Kidney glomerular epithelial cell (primary cell): ENCODE results near the gene PTH1R.

ENCODE experiments used
- DNase-seq: peaks from one replicate; lab custom pipeline; 2025; lab: John Stamatoyannopoulos, UW

Gene PTH1R

DNA sequence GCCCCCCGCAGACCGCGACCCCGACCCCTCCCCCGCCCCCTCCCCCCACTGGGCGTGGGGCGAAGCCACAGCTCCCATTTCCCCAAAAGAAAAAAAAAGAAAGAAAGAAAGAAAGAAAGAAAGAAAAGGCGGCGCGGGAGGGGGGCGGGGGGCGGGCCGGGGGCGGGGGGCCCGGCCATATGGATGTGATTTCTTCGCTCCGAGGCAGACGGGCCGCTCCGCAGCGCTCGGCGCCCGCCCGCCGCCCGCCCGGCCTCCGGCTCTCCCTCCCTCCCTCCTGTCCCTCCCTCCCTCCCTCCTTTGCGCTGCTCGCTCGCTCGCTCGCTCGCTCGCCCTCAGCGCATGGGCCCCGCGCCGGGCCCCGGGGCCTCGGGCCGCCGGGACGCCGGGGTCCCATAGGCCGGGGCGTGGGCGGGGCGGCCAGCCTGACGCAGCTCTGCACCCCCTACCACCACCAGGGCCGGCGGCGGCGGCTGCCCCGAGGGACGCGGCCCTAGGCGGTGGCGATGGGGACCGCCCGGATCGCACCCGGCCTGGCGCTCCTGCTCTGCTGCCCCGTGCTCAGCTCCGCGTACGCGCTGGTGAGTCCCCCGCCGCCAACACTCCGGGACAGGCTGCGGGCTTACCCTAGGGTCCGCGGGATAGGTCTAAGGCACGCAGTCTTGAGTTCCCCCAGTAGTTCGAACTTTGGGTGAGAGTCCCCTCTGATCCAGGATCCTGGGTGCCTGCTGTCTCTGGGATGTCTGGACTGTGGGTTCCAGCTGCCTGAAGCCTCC is 5.7 kb downstream of the PTH1R start:
- DNase-seq = no peak

DNA sequence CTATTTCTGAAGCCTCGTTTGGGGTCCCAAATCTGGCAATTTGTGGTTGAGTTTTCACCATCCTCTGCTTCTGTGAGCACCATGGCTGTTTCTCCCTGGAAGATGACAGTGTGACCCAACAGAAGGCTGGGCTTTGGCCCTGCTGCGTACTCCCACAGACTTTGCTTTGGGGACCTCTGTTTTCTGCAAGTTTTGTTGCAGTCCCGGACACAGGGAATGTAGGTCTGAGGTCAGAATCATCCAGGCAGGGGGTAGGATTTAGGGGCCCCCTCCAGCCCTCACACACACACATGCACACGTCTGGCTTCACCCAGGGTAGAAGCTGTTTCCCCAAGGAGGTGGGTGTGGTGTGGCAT is 6.3 kb downstream of the PTH1R start:
- DNase-seq = no peak

DNA sequence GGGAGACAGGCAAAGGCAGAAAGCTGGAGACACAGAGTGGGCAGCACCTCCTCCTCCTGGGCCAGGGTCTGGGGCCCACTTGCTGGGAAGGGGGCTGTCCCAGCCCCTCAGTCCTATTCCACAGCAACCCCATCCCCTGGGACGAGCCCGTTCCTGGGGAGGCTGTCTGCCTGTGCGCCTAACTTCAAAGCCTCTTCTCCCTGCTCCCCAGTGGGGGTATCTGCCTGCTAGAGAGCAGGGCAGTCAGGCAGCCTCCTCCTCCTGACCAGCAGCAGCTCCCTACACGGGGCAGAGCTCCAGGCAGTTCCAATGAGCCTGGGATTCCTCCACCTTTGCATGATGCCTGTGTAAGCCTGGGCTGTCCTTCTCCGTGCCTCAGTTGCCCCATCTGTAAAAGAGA is 6.9 kb downstream of the PTH1R start:
- DNase-seq = no peak

DNA sequence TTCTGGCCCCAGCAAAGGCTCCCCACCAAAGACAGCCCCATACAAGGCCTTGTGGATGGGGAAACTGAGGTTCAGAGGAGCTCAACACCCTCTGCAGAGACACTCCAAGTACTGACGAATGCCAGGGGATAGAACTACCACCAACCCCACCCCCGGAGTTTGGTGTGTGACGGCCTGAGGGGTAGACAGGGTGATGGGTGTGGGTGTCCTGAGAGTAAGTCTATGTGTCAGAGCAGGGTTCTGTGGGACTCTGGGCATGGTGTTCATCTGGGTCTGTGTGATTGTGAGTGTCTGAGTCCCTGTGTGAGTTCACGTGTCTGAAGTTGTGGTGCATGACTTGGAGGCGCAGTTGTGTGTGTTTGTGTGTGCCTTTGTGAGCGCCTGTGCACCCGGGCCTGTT is 7.4 kb downstream of the PTH1R start:
- DNase-seq = no peak

DNA sequence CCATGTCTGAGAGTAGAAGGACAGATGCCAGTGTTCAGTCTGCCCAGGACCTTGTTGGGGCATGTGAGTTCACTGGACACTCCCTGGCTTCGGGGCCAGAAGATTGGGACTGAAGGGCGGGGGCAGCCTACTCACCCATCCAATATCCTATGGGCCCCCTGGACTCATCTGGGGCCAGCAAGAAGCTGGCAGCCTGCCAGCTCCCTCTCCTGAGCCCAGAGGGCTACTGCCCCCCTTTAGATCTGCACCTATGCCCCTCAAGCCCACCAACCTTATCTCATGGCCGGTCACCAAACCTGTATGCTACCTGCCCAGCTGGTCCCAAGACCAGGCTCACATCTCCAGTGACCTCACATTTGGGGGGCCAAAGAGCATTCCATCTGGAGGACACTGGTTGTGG is 8.1 kb downstream of the PTH1R start:
- DNase-seq = no peak

DNA sequence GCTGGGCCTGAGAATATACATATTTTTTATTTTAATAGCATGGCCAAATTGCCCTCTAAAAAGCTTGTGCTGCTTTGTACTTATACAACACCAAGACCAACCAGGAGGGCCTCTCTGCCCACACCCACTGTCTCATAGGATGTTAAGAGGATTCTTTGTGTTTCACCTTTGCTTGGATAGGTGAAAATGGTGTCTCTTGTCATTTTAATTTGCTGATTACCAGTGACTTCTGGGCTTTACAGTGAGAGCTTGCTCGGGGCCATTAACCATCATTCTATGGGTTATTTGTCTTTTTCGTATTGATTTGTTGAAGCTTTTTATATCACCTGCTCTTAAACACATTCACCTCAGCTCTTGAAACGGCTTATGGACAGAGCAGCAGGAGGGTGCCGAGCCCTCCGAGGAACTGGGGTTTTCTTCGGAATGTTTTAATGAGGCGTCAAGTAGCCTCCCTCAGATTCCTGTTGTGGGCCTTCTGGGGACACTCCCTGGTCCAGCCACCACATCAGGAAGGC is 10.5 kb downstream of the PTH1R start:
- DNase-seq = no peak

DNA sequence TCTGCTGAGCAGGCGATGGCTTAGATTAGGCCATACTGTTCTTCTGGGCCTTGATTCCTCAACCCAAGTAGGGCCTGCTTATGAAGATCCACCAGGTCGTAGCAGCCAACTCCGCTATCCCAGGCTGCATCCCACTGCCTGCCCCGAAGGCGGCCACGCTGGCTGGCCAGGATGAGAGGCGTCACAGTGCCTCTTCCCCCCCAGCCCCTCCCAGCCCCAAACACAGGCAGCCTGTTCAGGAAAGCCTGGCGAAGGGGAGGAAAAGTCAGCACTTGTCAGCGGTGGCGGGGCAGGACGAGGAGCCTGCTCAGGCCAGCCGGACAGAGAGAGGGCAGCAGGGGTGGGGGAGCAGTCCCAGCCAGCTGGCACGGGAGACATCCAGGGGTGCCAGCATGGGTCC is 11.2 kb downstream of the PTH1R start:
- no peak for DNase-seq

DNA sequence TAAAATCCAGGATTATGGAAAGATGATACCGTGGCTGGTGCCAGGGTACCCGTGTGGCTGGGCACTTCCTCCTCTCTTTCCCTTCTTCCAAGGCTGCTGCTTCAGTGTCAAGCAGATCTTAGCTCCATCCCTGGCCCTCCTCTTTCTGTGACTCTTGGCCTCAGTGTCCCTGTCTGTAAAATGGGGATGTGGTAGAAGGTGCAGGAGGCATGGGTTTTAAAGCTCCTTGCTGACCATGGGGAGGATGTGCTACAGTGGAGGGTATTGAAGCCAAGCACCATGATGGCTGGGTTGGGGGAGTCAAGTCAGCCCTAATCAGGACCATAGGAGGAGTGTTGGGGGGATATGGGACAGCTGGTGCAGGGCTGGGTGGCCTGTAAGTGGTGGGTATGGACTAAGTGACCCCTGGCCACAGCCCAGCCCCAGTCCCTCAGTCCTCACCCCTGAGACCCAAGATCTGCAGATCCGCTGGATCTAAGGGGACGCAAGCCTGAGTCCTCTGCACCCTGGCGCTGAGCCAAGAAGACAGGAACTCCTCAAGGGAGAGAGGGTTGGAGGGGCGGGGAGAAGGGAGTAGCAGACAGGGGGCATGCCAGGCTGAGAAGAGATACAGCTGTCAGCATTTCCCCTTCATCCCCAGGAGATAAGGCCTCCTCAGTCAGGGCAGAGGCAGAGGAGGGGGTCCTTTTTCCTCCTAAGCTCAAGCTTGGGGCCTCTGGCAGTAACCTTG is 12.0 kb downstream of the PTH1R start:
- no peak for DNase-seq

DNA sequence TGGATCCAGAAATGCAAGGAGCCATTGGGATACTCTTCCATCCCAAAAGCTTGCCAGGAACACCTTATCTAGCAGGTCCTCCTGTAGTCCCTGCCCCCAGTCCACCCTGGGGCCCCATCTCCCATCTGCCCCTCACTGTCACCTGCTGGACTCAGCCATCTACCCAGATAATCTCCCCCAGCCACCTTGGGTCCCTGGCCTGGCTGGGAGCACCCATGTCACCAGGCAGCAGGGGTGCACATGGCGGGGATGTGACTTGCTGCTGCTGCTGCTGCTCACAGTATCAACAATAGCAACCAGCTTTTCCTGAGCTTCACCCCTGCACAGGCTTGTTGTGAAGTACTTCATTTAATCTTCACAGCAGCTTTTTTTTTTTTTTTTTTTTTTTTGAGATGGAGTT is 12.6 kb downstream of the PTH1R start:
- DNase-seq = no peak

DNA sequence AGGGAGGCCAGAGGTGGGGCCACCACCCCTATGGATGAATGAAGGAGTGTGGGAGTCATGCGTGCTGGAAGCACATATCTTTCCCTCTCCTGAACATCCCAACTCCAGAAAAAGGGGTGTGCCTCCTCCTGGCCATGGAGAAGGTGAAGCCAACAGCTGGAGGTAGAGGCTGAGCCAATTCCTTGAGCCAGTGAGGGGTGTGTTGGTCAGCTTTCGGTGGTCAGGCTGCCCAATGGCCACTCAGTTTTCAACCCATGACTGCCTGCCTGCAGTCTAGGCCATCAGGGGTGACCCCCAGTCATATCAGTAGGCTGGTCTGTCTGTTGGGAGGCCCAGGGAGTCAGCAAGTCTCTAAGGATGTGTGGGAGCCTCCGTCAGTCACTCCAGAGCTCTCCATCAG is 13.6 kb downstream of the PTH1R start:
- DNase-seq = no peak

DNA sequence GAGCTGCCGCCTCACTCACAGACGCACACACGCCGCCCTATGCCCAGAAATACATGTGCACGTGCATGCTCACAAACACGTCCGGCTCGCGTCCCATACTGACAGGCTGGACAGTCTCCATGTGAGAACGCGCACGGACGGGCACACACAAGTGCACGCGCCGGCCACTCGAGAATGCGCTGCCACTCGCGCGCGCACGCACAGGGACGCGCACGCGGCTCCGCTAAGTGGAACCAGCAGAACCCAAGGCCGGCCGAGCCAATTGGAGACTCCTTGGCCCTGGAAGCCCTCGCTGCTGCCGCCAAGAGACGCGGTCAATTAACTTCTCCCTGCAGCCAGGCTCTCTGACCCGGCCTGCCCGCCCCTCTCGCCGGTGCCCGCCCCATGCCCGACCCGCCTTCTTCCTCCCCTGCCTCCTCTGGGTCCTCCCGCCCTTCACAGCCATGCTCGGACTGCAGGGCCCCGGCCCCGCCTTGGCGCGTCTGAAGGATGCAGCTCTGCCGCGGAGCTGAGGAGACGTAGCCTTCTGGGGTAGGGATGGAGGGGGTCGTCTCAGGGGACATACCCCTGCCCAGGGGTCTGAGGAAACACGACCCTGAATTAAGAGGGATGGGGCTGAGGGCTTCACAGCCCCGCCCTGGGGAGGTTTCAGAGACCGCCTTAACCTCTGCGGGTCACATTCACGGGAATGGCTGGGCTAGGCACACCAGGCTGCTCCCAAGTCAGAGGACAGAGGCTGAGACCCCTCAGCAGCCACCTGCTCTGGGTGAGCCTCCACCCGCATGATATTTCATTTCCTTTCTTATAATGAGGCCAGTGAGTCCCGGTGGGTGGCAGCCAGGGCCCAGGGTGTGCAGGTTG is 15.0 kb downstream of the PTH1R start:
- DNase-seq = peak; percentile 9

DNA sequence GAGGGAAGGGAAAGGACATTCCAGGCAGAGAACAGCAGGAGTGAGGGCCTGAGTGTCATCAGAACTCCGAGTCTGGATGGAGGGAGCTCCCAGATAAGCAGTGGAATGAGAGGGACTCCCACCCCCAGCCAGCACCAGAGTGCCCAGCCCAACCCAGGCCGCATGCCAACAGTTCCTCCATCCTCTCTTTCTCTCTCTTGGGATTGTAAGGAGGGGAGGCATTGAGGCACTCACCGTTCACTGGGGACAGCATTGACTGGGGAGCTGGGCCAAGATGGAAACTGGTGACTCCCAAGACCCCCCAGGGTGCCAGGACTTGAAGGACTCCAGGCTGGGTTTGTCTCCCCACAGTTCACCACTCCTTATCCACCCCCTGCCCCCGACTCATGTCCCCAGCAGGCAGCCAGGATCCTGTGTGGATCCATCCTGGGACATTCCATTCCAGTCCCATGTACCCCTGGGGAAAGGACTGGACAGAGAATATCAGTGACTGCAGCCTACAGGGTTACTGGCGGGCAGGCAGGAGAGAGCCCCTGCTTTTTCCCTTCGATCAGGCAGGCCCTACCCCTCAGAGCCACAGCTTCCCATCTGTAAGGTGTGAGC is 15.7 kb downstream of the PTH1R start:
- no peak for DNase-seq

DNA sequence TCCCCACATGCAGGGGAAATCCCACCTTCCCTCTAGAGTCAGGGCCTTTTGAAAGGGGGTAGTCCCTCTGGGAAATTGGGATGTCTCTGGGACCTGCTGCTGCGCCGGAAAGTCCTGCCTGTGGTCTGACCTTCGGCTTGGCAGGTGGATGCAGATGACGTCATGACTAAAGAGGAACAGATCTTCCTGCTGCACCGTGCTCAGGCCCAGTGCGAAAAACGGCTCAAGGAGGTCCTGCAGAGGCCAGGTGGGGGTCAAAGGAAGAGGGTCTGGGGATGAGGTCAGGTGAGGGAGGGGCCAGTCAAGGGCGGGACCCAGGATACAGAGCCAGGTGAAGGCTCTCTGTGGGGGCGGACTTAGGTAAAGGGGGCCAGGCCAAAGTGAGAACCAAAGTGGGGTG is 16.2 kb downstream of the PTH1R start:
- DNase-seq = no peak

DNA sequence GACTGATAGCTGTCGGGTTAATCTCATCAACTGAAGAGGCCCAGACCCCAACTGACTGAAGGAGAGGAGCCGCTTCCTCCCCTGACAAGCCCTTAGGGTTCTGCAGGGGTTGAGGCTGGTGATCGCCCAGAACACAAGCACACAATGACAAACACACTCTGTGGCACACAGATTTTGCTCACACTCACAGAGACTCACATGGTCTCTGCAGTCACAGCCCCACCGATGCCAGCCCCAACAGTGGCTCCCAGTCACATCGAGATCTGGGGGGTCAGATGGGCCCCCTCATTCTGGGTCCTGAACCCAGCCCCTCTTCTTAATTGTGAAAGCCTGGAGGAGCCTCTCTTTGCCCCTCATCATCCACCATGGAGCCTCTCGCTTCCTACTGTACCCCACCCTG is 16.7 kb downstream of the PTH1R start:
- DNase-seq = no peak

DNA sequence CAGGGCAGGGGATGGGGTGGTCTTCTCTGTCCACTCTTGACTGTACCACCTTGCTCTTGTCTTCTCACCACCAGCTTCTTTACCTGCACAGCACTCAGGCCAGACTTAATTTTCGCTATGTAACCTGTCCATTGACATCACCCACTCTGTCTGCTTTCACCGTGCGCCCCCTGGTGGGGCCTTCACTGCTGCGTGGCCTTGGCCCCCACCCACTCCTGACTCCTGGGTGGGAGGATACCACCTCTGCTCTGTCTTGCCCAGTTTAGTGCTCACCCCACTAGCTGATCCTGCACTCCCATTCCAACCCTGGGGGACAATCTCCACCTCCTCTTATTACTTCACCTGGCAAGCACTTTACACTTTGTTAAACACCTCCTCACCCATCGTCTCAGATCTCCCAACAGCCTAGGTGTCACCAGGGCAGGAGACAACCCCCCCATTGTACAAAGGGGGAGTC is 17.7 kb downstream of the PTH1R start:
- peak; percentile 61 for DNase-seq

DNA sequence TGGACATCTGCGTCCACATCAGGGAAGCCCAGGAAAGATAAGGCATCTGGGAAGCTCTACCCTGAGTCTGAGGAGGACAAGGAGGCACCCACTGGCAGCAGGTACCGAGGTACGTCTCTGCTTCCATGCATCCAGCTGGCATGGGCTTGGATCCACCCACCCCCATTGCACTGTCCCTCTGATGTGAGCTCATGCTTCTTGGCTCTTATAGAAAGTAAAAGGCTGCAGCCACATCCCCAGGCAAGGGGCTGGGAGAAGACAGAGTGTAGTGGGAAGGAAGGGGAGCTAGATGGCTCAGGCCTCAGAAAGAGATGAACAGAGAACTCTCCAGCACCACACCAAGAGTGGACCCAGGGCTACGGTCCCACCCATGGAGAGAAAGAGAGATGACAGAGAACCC is 18.2 kb downstream of the PTH1R start:
- no peak for DNase-seq

DNA sequence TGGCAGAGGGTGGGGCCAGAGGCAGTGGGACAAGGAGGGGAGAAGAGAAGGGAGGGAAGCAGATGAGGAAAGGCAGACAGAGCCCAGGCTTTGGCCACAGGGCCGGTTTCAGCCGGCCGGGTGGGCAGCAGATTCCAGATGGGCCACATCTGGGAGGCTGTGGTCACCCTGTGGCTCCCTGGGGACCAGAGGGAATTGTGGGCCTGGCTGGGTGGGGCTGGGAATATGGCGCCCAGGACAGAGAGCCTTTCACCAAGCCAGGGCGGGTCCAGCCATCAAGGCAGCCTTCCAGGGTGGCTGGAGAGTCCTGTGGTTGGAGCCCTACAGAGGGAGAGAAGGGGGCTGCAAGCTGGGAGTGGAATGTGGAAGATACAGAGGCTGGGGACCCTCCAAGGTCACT is 18.9 kb downstream of the PTH1R start:
- no peak for DNase-seq

DNA sequence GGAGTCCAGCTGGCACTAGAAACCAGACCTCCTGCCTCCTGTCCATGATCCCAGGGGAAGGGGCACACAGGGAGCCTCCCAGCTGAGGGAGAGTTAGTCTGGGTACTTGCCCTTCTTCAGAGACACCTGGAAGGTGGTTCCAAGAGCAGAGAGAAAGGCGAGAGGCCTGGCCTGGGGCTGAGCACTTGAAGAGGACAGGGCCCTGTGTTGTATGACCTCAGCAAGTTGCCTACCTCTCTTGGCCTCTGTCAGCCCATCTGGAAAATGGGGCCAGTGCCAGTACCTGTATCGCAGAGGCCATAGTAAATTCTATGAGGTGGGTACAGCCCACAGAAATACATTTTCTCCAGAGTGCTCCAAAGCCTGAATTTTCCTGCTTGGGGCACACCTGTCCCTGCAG is 19.5 kb downstream of the PTH1R start:
- DNase-seq = no peak

DNA sequence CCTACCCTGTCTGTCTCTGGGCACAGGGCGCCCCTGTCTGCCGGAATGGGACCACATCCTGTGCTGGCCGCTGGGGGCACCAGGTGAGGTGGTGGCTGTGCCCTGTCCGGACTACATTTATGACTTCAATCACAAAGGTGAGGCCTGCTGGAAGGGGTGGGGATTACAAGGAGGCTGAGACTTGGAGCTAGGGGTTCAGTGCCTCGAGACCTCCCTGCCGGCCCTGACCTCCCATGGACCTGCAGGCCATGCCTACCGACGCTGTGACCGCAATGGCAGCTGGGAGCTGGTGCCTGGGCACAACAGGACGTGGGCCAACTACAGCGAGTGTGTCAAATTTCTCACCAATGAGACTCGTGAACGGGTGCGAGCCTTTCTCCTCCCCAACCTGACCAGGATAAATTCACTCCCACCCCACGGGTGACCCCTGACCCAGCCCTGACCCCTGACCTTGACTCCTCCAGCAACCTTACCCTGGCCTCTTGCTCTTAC is 20.4 kb downstream of the PTH1R start:
- no peak for DNase-seq

DNA sequence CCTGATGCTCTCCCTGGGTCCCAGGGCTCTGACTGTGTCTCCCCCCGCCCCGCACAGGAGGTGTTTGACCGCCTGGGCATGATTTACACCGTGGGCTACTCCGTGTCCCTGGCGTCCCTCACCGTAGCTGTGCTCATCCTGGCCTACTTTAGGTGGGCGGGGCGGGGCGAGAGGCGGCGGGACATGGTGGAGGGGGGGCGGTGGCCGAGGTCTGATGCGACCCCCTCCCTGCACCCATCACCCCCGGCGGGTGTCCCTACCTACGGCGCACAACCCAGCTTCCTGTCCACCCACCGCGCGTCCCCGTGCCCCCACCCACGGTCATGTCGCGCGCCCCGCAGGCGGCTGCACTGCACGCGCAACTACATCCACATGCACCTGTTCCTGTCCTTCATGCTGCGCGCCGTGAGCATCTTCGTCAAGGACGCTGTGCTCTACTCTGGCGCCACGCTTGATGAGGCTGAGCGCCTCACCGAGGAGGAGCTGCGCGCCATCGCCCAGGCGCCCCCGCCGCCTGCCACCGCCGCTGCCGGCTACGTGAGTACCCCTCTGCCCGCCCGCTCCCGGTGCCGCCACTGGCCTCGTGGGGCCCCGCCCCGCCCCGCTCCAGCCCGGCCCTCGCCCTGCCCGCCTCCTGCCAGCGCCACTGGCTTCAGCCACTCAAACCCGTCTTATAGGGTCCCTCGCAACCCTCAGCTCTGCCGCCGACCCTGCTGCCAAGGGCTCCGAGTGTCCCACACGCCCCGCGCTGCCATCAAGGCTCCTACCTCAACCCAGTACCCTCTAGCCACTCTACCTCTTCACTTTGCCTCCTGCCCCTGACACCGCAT is 21.0 kb downstream of the PTH1R start:
- no peak for DNase-seq
